MM.1S (cell line): ENCODE measurements around the gene SNX30.

Experiments
- DNase-seq: peaks from one replicate; pipeline ENCODE4 v3.0.0-alpha.2; 2015
- H2AFZ ChIP-seq: fragments of 300-600 bp; sonication (generic); 2 replicates; pipeline ENCODE4 v1.6.0; 2016; ENCODE audit warnings: antibody characterized with exemption, low read length
- H3F3A ChIP-seq: fragments of 300-600 bp; sonication (generic); 2 replicates; pipeline ENCODE4 v1.6.1; 2016; ENCODE audit warnings: mild to moderate bottlenecking, antibody characterized with exemption, low read length, moderate library complexity, mixed read lengths; ENCODE audit not compliant: insufficient read depth
- H3K27ac ChIP-seq: fragments of 300-600 bp; sonication (generic); 2 replicates; pipeline ENCODE4 v1.5.1; 2016; ENCODE audit warnings: mild to moderate bottlenecking, low read length
- H3K27me3 ChIP-seq: fragments of 300-600 bp; sonication (generic); replicated peaks from 2 replicates; pipeline ENCODE4 v1.6.0; 2016; ENCODE audit warnings: low read length; ENCODE audit not compliant: insufficient read depth
- H3K36me3 ChIP-seq: fragments of 300-600 bp; sonication (generic); replicated peaks from 2 replicates; pipeline ENCODE4 v1.6.1; 2016; ENCODE audit warnings: mild to moderate bottlenecking, low read length, mixed read lengths; ENCODE audit not compliant: insufficient read depth
- H3K4me1 ChIP-seq: fragments of 300-600 bp; sonication (generic); 2 replicates; pipeline ENCODE4 v1.6.1; 2016; ENCODE audit warnings: low read length, mixed read lengths
- H3K4me2 ChIP-seq: fragments of 300-600 bp; sonication (generic); 2 replicates; pipeline ENCODE4 v1.6.0; 2016; ENCODE audit warnings: low read depth, low read length
- H3K4me3 ChIP-seq: fragments of 300-600 bp; sonication (generic); 2 replicates; pipeline ENCODE4 v1.5.1; 2016; ENCODE audit warnings: low read length, mixed read lengths
- H3K79me2 ChIP-seq: fragments of 300-600 bp; sonication (generic); 2 replicates; pipeline ENCODE4 v1.6.1; 2016; ENCODE audit warnings: mixed run types, low read length, mixed read lengths
- H3K9ac ChIP-seq: fragments of 300-600 bp; sonication (generic); 2 replicates; pipeline ENCODE4 v1.6.1; 2016; ENCODE audit warnings: low read length, mixed read lengths
- H3K9me2 ChIP-seq: fragments of 300-600 bp; sonication (generic); replicated peaks from 2 replicates; pipeline ENCODE4 v1.6.1; 2016; ENCODE audit warnings: mild to moderate bottlenecking, low read length, mixed read lengths; ENCODE audit not compliant: insufficient read depth
- H3K9me3 ChIP-seq: fragments of 300-600 bp; sonication (generic); replicated peaks from 2 replicates; pipeline ENCODE4 v1.6.1; 2016; ENCODE audit warnings: mild to moderate bottlenecking, low read length, mixed read lengths; ENCODE audit not compliant: insufficient read depth
- H4K20me1 ChIP-seq: fragments of 300-600 bp; sonication (generic); 2 replicates; pipeline ENCODE4 v1.6.1; 2016; ENCODE audit warnings: mild to moderate bottlenecking, low read length, moderate library complexity, mixed read lengths; ENCODE audit not compliant: insufficient read depth
- EZH2 ChIP-seq: fragments of 300-600 bp; sonication (generic); optimal IDR thresholded peaks from 2 replicates; pipeline ENCODE3; 2017; ENCODE audit warnings: low read depth, mild to moderate bottlenecking, antibody characterized with exemption, low read length, mixed read lengths
- EZH2phosphoT487 ChIP-seq: fragments of 300-600 bp; sonication (generic); IDR thresholded peaks from 2 replicates; pipeline ENCODE4 v1.6.1; 2018; ENCODE audit warnings: antibody characterized with exemption, low read length
- TF ChIP-seq, protein P1 (sequence below): fragments of 300-600 bp; sonication (generic); IDR thresholded peaks from 2 replicates; pipeline ENCODE4 v1.5.1; 2016; ENCODE audit warnings: antibody characterized with exemption, low read length, mixed read lengths

The SNX30 gene

DNA sequence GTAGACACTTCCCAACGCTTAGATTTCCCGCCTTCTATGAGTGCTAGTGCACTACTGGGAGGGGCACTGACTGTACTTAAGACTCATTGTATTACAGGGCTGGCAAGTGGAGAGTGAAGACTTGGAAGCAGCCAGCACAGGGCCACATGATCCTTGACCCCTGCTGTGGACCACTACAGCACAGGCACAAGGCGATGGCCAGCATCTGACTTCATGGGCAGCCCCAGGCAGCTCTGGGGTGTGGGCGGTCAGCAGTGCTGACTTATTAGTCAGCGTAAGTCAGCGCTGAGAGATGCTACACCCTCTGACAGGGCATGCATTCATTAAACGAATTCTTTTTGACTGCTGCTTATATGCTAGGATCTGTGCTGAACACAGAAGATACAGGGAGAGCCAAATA lies 130.8 kb downstream of the SNX30 start:
- H3K36me3 ChIP-seq, result no peaks in the 10 kb centered on the region
- no peaks in the 10 kb centered on the region for H3K9me3 ChIP-seq
- no peaks in the 10 kb centered on the region for H3F3A ChIP-seq
- H3K4me1 ChIP-seq, result no peaks in the 10 kb centered on the region
- no peak overlapping the region for H3K27ac ChIP-seq
- H3K9me2 ChIP-seq, result no peaks in the 10 kb centered on the region
- TF ChIP-seq, protein P1, sequence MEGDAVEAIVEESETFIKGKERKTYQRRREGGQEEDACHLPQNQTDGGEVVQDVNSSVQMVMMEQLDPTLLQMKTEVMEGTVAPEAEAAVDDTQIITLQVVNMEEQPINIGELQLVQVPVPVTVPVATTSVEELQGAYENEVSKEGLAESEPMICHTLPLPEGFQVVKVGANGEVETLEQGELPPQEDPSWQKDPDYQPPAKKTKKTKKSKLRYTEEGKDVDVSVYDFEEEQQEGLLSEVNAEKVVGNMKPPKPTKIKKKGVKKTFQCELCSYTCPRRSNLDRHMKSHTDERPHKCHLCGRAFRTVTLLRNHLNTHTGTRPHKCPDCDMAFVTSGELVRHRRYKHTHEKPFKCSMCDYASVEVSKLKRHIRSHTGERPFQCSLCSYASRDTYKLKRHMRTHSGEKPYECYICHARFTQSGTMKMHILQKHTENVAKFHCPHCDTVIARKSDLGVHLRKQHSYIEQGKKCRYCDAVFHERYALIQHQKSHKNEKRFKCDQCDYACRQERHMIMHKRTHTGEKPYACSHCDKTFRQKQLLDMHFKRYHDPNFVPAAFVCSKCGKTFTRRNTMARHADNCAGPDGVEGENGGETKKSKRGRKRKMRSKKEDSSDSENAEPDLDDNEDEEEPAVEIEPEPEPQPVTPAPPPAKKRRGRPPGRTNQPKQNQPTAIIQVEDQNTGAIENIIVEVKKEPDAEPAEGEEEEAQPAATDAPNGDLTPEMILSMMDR, result no peak
- no peak for TF ChIP-seq EZH2
- TF ChIP-seq EZH2phosphoT487, result no peak
- no peak overlapping the region for H3K4me3 ChIP-seq
- H3K9ac ChIP-seq, result no peak overlapping the region
- H2AFZ ChIP-seq, result no peak overlapping the region
- DNase-seq, result no peak
- H3K4me2 ChIP-seq, result no peak overlapping the region
- no peaks in the 10 kb centered on the region for H3K27me3 ChIP-seq
- H3K79me2 ChIP-seq, result no peaks in the 10 kb centered on the region
- no peaks in the 10 kb centered on the region for H4K20me1 ChIP-seq

DNA sequence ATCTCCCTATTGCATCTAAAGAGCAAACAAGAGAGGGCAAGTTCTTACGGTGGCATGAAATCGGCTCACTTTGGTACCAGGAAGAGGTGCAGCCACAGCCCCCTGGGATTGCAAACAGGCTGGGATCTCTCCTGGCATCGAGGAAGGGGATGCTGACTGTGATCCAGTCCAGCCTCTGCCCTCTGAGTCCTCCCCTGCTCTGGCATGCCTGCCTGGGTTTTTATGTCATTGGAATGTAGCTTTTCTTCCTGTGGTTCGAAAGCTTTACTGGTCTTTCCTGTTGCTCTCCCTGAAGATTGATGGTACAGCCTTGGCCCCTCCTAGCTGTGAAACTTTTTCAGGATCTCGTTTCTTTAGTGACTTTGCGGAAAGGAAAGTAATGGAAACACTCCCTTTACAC lies 133.5 kb downstream of the SNX30 start:
- Histone ChIP-seq H3K27me3 (no peaks in the 10 kb centered on the region), H3K27ac (no peak overlapping the region), H3K4me1 (no peaks in the 10 kb centered on the region), H3K9ac (no peak overlapping the region), H3K4me2 (no peak overlapping the region), H3K4me3 (no peak overlapping the region), H3F3A (no peaks in the 10 kb centered on the region), H2AFZ (no peak overlapping the region), H4K20me1 (no peaks in the 10 kb centered on the region), H3K9me2 (no peaks in the 10 kb centered on the region), H3K79me2 (no peaks in the 10 kb centered on the region), H3K36me3 (no peaks in the 10 kb centered on the region), H3K9me3 (no peaks in the 10 kb centered on the region)
- no peak for DNase-seq
- no peak for TF ChIP-seq EZH2
- no peak for TF ChIP-seq EZH2phosphoT487
- TF ChIP-seq, protein P1, result no peak

DNA sequence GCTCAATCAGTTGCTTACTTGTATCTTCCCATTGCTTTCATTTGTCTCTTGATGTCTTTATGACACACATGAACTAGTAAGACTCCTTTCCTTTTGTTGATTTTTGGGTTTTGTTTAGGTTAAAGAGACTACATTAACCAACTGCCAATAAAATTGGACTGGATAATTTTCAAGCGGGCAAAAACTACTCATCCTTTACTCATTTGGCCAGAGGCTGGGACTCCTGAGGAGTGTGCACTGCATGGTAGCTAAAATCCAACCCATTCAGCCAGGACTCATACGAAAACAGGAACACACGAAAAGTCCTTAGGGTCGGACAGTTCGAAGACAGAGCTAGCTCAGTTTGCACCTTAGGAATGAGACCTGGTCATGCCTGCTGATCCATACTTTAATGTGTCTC lies 134.2 kb downstream of the SNX30 start:
- Histone ChIP-seq H3F3A (no peaks in the 10 kb centered on the region), H4K20me1 (no peaks in the 10 kb centered on the region), H3K27ac (no peak overlapping the region), H3K9me3 (no peaks in the 10 kb centered on the region), H3K4me3 (no peak overlapping the region), H3K27me3 (no peaks in the 10 kb centered on the region), H3K79me2 (no peaks in the 10 kb centered on the region), H3K9ac (no peak overlapping the region), H3K4me2 (no peak overlapping the region), H3K4me1 (no peaks in the 10 kb centered on the region), H3K36me3 (no peaks in the 10 kb centered on the region), H3K9me2 (no peaks in the 10 kb centered on the region), H2AFZ (no peak overlapping the region)
- TF ChIP-seq EZH2phosphoT487 (no peak), EZH2 (no peak)
- TF ChIP-seq, protein P1, result no peak
- no peak for DNase-seq
